ENCODE results near the gene BST1. TPM values are rescaled to one million over a fixed set of nuclear protein-coding genes. Genes with fewer than 3 reads are reported as not detected.

The BST1 gene
- total and polyA plus RNA-seq, 10 donors: 3.8 to 54.3 (median 15.4) TPM

- peak overlapping the region in 4 of 8 donors; percentile 36 to 88 (median 86) for H3K27ac ChIP-seq
These were observed 74.2 kb downstream of the BST1 start for GRCh38 chr4:15776871-15777648.

GRCh38 chr4:15777697-15778288, 74.9 kb downstream of the BST1 start:
- Histone ChIP-seq H3K4me3 (peak overlapping the region in 7 of 8 donors; percentile 53 to 80 (median 67)), H3K27ac (peak overlapping the region in 7 of 8 donors; percentile 36 to 88 (median 86))
- intact Hi-C loops (cut with DNase I; ENCODE audit: low total_unique reads): no loop called here

More at GRCh38 chr4:15776871-15777648, 74.2 kb downstream of the BST1 start:
- no peak for TF ChIP-seq POLR2A (IDR thresholded peaks at IDR 0.05)
- TF ChIP-seq CTCF (IDR thresholded peaks at IDR 0.05 in 8 of 11, conservative IDR thresholded peaks at IDR 0.05 in 3 of 11): no peak
- H3K4me3 ChIP-seq: peak overlapping the region in 1 of 8 donors; percentile 61
- no peaks in the 10 kb centered on the region for H3K9me3 ChIP-seq
- 78 to 85% (median 81%) methylated on average over 5 of the region's 5 CpGs for WGBS, 5 donors
- H3K36me3 ChIP-seq: no peaks in the 10 kb centered on the region
- peaks cover 17 to 66% (median 46%) of the 10 kb centered on the region in 6 donors for H3K4me1 ChIP-seq
- no peak for DNase-seq
- intact Hi-C loops (cut with DNase I; ENCODE audit: low total_unique reads): no loop called here
- no peaks in the 10 kb centered on the region for H3K27me3 ChIP-seq (replicated peaks in 1 of 7)

GRCh38 chr4:15778289-15779241, 75.7 kb downstream of the BST1 start, which contains the start of gene CD38:
TSS of gene CD38 (plus strand) at chr4:15778328. CDS start at chr4:15778415, 87 bp downstream.
- peak within 1 kb of the TSS; percentile 53 to 80 (median 68) for H3K4me3 ChIP-seq
- H3K4me1 ChIP-seq: peaks cover 21 to 73% (median 60%) of the 10 kb centered on the region in 6 donors
- peak in 1 of 3 donors; percentile 68 for TF ChIP-seq POLR2A (IDR thresholded peaks at IDR 0.05)
- TF ChIP-seq POLR2AphosphoS5 (IDR thresholded peaks at IDR 0.05): peak; percentile 59 to 83 (median 71)
- peak in 1 of 11 experiments; percentile 10 for TF ChIP-seq CTCF (IDR thresholded peaks at IDR 0.05 in 8 of 11, conservative IDR thresholded peaks at IDR 0.05 in 3 of 11)
- DNase-seq: peak; percentile 91
- H3K27me3 ChIP-seq (replicated peaks in 1 of 7): no peaks in the 10 kb centered on the region
- WGBS, 5 donors: 0 to 1% (median 0%) methylated on average over 37 to 76 of the region's 76 CpGs
- intact Hi-C loops (cut with DNase I; ENCODE audit: low total_unique reads): no loop called here
- no peaks in the 10 kb centered on the region for H3K9me3 ChIP-seq
- peaks cover 0 to 5% (median 0%) of the 10 kb centered on the region in 6 donors for H3K36me3 ChIP-seq
- peak within 1 kb of the TSS; percentile 79 to 88 (median 86) for H3K27ac ChIP-seq

More at GRCh38 chr4:15777697-15778288, 74.9 kb downstream of the BST1 start:
- Histone ChIP-seq H3K27me3 (replicated peaks in 1 of 7) (no peaks in the 10 kb centered on the region), H3K4me1 (peaks cover 19 to 66% (median 53%) of the 10 kb centered on the region in 6 donors), H3K36me3 (peaks cover 0 to under 1% (median 0%) of the 10 kb centered on the region in 6 donors), H3K9me3 (no peaks in the 10 kb centered on the region)
- DNase-seq: no peak
- 49 to 56% (median 53%) methylated on average over 7 of the region's 7 CpGs for WGBS, 5 donors
- TF ChIP-seq POLR2A (IDR thresholded peaks at IDR 0.05): no peak
- TF ChIP-seq CTCF (IDR thresholded peaks at IDR 0.05 in 8 of 11, conservative IDR thresholded peaks at IDR 0.05 in 3 of 11): no peak
- TF ChIP-seq POLR2AphosphoS5 (IDR thresholded peaks at IDR 0.05): no peak

All from spleen (tissue), 11 donors.